Measurements from ENCODE around the gene ACYP2.

Gene ACYP2

GRCh38 chr2:54114936-54115283 is 505 bp upstream of the ACYP2 start:
- TF ChIP-seq GATA3 (IDR thresholded peaks at IDR 0.05; ENCODE audit: low read depth, low read length) (no peak), GATA2 (IDR thresholded peaks at IDR 0.05; ENCODE audit: low read depth, low read length) (no peak)

DNA sequence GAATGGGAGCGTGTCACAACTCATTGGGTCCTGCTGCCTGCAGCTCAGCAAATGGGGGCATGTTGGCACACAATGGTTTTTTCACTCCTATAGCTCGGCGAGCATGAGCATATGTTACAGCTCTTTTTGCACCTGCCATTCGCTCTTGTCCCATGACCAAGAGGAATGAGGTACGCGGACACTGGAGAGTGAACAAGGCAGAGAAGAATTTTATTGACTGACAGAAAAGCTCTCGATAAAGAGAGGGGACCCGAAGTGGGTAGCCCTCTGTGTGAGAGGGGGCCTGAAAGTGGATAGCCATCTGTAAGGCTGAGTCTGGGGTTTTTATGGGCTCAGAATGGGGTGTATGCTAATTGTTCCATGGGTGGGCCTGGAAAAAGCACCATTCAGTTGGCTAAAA is 5.5 kb downstream of the ACYP2 start:
- no peak for TF ChIP-seq GATA2 (IDR thresholded peaks at IDR 0.05; ENCODE audit: low read depth, low read length)
- TF ChIP-seq GATA3 (IDR thresholded peaks at IDR 0.05; ENCODE audit: low read depth, low read length) = no peak

DNA sequence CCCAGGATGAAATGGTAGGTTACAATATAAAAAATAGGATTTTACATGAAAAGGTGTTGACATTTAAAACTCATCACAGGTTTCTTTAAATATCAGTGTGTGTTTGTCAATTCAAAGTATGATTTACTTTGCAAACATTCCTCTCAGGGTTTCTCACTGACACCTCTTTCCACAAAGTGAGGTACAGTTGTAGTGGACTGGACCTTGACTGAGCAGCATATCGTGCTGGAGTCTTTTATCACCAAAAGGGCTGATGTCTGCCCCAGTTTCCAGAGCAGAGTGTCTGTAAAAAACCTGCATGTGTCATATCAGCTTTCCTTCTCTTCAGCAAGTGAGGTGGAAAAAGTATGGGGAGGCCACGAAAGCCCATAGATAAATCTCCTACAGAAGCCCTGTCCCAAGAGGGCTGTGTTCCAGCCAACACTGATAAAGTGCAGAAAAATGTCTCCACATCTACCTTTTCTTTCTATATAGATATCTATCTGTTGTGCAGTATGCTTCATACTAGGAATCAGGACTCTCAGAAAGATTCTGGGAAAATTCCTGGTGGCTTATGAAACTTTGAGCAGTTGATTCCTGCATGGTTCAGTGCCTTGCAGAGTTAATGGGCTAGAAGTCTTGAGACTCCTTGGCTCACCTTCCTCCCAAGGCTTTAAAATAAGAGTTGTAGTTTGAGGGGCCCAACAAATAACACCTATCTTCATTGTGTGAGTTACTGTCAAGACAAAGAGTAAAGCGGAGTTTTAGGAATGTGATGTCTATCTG is 6.9 kb downstream of the ACYP2 start:
- TF ChIP-seq GATA2 (IDR thresholded peaks at IDR 0.05; ENCODE audit: low read depth, low read length) (no peak), GATA3 (IDR thresholded peaks at IDR 0.05; ENCODE audit: low read depth, low read length) (no peak)

GRCh38 chr2:54122939-54123338 is 7.5 kb downstream of the ACYP2 start:
- TF ChIP-seq GATA2 (IDR thresholded peaks at IDR 0.05; ENCODE audit: low read depth, low read length) = no peak
- no peak for TF ChIP-seq GATA3 (IDR thresholded peaks at IDR 0.05; ENCODE audit: low read depth, low read length)

GRCh38 chr2:54133056-54133455 is 17.6 kb downstream of the ACYP2 start:
- TF ChIP-seq GATA2 (IDR thresholded peaks at IDR 0.05; ENCODE audit: low read depth, low read length) (no peak), GATA3 (IDR thresholded peaks at IDR 0.05; ENCODE audit: low read depth, low read length) (no peak)

DNA sequence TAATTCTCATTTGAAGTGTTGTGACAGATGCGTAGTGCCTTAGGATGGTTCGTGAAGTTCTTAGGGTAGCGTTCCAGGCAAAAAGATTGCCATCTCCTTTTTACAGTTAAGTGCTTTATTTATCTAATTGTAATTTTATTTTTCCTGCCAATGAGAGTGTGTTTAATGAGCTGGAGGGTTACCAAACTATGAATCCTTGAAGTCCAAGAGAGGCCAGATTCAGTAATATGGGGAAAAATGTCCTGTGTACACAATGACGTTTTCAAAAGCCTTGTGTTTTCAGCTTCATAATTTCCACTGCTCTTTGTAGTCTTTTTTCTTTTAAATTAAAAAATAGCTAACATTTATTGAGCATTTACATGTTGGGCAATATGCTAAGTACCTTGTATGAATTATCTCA is 23.8 kb downstream of the ACYP2 start:
- TF ChIP-seq GATA2 (IDR thresholded peaks at IDR 0.05; ENCODE audit: low read depth, low read length) = no peak
- TF ChIP-seq GATA3 (IDR thresholded peaks at IDR 0.05; ENCODE audit: low read depth, low read length) = no peak

- no peak for TF ChIP-seq GATA2 (IDR thresholded peaks at IDR 0.05; ENCODE audit: low read depth, low read length)
- TF ChIP-seq GATA3 (IDR thresholded peaks at IDR 0.05; ENCODE audit: low read depth, low read length) = no peak
These were observed 28.4 kb downstream of the ACYP2 start for GRCh38 chr2:54143780-54144179.

- no peak for TF ChIP-seq GATA3 (IDR thresholded peaks at IDR 0.05; ENCODE audit: low read depth, low read length)
- TF ChIP-seq GATA2 (IDR thresholded peaks at IDR 0.05; ENCODE audit: low read depth, low read length) = no peak
These were observed 33.0 kb downstream of the ACYP2 start for GRCh38 chr2:54148391-54148790.

DNA sequence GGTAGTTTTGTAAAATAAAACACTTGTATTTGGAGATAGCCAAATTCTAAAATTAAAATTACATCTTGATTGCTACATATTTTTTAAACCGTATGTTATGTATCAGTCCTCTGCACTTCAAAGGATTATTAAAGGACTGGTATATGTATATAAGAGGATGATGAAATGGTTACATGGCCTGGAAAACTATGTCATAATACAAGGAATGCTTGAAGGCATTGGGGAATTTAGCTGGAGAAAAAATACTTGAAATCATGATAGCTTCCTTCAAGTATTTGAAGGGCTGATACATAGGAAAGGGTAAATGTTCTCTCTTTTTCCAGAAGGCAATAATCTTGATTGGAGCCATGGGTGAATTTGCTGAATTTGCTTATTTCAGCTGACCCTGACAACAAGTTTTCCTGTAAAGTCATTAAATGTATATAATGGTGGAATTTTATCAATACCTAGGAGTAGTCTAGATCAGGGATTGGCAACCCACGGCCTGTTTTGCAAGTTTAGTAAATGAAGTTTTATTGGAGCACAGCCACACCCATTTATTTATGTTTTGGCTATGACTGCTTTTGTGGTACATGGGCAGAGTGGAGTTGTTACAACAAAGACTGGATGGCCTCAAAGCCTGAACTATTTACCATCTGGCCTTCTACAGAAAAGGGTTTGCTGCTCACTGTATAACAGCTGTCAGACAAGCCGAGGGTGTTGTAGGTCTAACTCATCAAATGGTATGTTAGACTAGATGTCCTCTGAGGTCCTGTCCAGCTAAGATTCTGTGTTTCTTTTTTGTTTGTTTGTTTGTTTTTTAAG is 34.4 kb downstream of the ACYP2 start:
- TF ChIP-seq GATA2 (IDR thresholded peaks at IDR 0.05; ENCODE audit: low read depth, low read length) (no peak), GATA3 (IDR thresholded peaks at IDR 0.05; ENCODE audit: low read depth, low read length) (no peak)

DNA sequence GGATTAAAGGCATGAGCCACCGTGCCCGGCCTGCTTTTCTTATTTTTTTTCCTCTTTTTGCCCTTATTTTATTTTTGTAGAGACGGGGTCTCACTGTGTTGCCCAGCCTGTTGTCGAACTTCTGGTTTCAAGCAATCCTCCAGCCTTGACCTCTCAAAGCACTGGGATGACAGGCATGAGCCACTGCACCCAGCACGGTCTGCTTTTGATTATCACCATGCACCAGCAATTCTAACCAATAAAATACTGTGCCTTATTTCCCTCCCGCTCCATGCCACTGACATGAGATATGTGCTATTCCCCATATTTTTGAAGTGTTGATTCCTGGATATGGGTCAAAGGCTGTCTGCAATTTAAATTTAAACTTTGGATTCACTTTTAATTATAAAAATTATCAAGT is 42.9 kb downstream of the ACYP2 start:
- no peak for TF ChIP-seq GATA3 (IDR thresholded peaks at IDR 0.05; ENCODE audit: low read depth, low read length)

GRCh38 chr2:54161660-54162424 is 46.4 kb downstream of the ACYP2 start:
- TF ChIP-seq GATA3 (IDR thresholded peaks at IDR 0.05; ENCODE audit: low read depth, low read length) (no peak), GATA2 (IDR thresholded peaks at IDR 0.05; ENCODE audit: low read depth, low read length) (no peak)

DNA sequence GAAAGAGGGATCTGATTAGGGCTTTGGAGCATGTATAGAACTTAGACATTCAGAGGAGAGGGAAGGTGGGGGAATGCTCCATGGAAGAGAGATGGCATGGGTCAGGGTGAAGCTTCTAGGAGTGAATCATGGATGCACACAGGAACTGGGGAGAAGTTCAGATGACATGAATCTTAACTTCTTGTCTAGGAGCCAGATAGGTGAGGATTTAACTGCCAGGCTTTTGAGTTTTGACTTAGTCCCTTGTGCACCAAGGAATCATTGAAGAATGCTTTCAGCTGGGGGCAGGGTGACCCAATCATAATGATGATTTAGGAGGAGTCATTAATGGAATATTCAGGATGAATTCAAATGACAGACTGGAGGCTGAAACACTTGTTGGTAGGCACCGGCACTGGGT is 48.7 kb downstream of the ACYP2 start:
- TF ChIP-seq GATA2 (IDR thresholded peaks at IDR 0.05; ENCODE audit: low read depth, low read length) (no peak), GATA3 (IDR thresholded peaks at IDR 0.05; ENCODE audit: low read depth, low read length) (no peak)

DNA sequence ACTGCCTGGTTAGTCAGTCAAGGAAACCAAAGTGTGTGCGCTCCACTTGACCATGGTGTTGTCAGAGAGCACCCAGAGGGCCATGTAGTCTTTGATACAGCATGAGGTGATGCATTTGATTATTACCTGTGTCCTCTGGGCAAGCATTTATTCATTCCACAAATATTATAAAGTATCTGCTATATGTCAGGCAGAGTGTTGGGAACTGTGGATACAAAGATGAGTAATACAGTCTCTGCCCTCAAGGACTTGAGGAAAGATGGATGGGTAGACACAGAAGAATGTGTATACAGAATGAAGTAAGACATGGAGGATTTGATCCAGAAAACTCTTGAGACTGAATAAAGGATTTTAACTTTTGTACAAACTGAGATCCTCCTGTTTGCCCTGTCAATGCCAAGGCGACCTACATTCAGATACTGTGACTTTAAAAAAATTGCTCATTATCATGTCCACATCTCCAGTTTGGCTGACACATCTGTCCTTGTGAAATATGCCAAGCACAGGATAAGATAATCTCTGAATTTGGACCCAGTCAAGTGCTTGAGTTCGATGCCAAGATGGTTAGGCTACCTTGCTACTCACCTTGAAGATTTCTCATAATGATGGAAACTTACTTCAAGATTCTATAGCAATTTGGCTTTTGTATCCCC is 50.8 kb downstream of the ACYP2 start:
- no peak for TF ChIP-seq GATA2 (IDR thresholded peaks at IDR 0.05; ENCODE audit: low read depth, low read length)
- no peak for TF ChIP-seq GATA3 (IDR thresholded peaks at IDR 0.05; ENCODE audit: low read depth, low read length)

DNA sequence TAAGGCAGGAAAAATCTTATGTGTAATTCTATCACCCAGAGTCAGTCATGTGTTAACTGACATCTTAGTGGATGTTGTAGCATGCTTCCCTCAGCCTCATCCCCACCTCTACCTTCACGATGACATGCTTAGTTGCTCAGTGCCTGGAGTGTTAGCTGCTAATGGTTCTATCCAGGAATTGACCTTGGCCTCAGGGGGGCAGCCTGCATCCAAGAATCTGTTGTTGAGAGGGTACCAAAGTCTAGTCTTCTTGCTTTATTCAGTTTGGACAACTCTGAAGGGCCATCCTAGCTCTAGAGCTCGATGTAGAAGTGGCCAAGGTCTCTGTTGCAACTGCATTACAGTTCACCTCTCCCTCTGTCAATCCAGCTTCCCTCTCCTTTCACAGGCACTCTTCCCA is 61.2 kb downstream of the ACYP2 start:
- TF ChIP-seq GATA2 (IDR thresholded peaks at IDR 0.05; ENCODE audit: low read depth, low read length) (no peak), GATA3 (IDR thresholded peaks at IDR 0.05; ENCODE audit: low read depth, low read length) (no peak)

All from SH-SY5Y (cell line).